Ramos (cell line): Measurements from ENCODE around the gene MAVS.
"Not testable (repeated sequence)": the region's sequence is repeated elsewhere in the genome, so short reads cannot be mapped to it uniquely, and the experiment has no call there.

Experiments used
- in situ Hi-C: fragments of 300-500 bp; cut with MboI; formaldehyde crosslinking; loops from one replicate; pipeline ENCODE4 v1.14.3; 2022; ENCODE audit warnings: low sequenced_read_pairs; ENCODE audit not compliant: unreplicated experiment

MAVS gene

DNA sequence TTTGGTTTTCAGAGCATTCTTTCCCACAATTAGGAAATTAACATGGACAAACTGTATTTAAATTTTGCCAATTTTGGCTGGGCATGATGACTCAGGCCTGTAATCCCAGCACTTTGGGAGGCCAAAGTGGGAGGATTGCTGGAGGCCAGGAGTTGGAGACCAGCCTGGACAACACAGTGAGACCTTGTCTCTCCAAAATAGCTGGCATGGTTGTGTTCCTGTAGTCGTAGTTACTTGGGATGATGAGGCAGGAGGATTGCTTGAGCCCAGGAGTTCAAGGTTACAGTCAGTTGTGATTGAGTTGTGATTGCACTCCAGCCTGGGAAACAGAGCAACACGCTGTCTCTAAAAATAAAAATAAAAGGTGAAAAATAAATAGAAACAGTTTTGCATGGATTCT is 57.6 kb downstream of the MAVS start:
- in situ Hi-C loops = no loop called here

- in situ Hi-C loops = no loop called here
Measured at GRCh38 chr20:3904857-3905256, 58.2 kb downstream of the MAVS start.

DNA sequence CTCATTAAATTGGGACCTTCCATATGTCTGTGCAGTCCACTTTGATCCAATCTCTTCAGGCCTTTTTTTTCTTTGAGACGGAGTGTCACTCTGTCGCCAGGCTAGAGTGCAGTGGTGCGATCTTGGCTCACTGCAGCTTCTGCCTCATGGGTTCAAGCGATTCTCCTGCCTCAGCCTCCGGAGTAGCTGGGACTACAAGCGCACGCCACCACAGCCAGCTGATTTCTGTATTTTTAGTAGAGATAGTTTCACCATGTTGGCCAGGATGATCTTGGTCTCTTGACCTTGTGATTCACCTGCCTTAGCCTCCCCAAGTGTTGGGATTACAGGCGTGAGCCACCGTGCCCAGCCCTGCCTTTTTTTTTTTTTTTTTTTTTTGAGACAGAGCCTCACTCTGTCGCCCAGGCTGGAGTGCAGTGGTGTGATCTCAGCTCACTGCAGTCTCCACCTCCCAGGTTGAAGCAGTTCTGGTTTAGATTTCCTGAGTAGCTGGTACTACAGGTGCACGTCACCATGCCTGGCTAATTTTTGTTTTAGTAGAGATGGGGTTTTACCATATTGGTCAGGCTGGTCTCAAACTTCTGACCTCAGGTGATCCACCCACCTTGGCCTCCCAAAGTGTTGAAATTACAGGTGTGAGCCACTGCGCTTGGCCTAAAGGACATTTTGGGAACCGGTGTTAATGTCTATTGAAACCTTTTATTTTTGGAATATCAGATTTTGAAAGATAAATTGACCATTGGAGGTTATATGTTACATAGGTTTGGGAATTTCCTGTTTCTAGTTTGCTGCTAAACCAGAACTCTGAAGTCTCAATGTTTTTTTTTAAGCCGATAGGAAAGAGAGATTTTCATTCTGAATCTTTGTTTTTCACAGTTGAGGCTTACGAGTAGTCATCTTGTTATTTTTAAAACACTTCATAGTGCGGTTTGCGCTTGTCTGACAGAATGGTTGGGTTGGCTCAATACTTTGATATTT is 60.4 kb downstream of the MAVS start:
- in situ Hi-C loops = not testable (repeated sequence)

DNA sequence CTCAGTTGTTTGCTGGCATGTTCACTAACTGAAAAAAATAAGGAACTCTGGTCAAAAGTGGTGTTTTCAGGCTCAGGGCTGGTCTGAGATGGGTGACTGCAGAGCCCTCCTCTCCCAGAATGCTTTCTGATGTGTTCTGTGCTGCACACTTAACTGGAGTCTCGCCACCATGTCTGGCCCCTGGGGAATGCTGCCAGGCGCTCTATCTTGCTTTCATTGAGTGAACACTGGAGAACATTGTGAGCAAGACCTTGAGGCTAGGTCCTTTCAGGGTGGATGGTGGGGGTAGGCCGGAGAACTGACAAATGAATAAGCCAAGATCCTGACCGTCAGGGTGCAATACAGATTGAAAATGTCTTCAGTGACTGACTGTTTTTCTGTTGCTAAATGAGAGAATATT is 62.0 kb downstream of the MAVS start:
- in situ Hi-C loops = no loop called here

GRCh38 chr20:3909952-3910366 is 63.3 kb downstream of the MAVS start:
- in situ Hi-C loops = no loop called here

DNA sequence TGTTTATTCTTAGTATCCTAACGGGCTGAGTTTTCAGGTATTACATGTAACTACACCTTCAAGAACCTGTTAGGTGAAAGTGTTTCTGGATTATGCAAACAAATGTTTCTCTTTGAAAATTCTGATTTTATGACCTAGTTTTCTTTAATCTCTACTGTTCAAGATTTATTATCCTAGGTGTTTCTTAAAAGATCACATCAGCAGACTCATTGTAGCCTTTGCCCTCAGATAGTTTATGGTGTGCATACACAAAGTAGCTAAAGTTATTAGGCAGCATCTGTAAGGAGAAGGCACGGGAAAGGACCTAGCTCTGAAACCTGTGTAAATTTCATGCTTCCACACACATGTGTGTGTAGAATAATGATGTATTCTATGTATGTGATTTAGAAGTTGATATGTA is 64.2 kb downstream of the MAVS start:
- in situ Hi-C loops = no loop called here

DNA sequence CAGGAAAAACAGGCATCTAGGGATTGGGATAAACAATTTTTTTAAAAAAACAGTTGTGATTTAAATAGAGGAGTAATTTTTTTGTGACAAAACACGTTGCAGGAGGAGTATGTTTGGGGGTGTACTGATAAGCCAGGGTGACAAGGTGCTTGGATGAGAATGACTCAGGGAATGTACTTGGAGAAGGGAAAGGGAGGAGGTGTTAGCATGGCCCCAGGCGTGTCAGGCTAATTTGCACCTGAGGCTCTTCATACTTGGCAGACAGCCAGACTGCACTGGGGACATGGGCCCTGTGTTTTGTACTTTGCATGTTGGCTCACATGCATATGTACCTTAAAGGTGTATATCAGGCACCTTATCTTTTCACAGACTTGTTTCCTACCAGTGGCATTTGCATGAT is 65.3 kb downstream of the MAVS start:
- in situ Hi-C loops = no loop called here

- in situ Hi-C loops = no loop called here
Measured at GRCh38 chr20:3914446-3914845, 67.8 kb downstream of the MAVS start.

DNA sequence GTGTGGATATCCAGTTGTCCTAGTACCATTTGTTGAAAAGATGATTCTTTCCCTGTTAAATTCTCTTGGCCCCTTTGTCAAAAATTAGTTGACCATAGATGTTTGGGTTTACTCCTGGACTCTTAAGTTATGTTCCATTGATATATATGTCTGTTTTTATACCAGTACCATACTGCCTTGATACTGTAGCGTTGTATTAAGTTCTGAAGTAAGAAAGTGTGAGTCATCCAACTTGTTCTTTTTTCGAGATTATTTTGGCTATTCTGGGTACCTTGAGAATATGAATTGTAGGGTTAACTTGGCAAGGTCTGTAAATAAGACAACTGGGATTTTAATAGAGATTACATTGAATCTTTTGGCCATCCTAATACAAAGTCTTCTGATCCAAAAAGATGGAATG is 69.1 kb downstream of the MAVS start:
- in situ Hi-C loops = no loop called here

DNA sequence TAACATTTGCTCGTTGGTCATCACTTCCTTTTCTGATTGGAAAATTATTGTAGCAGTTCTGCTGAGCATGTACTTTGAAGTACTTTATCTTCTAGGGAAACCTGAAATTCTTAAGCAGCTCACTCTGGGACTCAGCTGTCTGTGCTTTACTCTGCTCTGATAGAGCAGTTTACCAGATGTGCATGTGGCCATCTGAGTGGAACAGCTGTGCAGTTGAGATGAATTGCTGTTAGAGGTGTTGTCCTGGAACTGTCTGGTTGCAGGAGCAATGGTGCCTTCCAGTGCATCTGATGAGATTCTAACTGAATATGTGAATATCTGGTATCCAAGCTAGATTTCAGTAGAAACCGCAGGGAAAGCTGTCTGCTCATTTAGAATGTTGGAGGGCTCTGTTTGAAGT is 69.7 kb downstream of the MAVS start:
- in situ Hi-C loops = no loop called here

GRCh38 chr20:3919352-3919751 is 72.7 kb downstream of the MAVS start:
- in situ Hi-C loops = no loop called here

- in situ Hi-C loops = no loop called here
Measured at GRCh38 chr20:3922223-3922982, 75.8 kb downstream of the MAVS start.

DNA sequence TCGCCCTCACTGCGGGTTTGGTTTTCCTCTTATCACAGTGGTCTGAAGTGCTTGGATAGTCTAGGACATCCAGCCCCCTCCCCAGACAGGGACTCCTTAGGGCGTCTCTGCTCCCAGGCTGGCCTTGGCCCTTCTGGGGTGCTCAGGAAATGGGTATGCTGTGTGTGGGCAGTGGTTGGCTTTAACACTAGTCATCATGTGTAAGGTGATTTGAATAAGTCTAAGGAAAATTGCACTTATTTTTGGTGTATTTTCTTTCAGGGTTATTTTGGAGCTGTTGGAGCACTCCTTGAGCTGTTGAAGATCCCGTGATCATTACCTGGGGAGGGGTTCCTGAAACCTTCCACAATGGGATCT is 76.3 kb downstream of the MAVS start:
- in situ Hi-C loops = no loop called here

DNA sequence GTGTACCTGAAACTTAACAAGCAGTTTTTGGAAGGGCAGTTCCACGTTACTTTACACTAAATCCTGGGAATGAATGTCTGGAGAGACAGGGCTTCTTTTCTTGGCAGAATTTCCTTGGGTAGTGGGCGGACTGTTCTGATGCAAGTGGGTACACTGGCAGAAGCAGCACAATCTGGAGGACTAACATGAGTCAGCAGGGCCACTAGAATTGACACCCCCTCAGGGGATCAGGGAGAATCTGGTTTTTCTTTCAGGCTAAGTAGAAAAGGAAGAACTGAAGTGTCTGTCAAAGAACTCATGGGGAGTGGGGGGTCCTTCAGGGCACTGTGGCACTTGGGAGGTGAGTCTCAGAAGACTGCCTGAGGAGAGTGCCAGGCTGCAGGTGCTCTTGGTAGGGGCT is 77.2 kb downstream of the MAVS start:
- in situ Hi-C loops = no loop called here

- in situ Hi-C loops = no loop called here
Measured at GRCh38 chr20:3924304-3925112, 77.9 kb downstream of the MAVS start.

DNA sequence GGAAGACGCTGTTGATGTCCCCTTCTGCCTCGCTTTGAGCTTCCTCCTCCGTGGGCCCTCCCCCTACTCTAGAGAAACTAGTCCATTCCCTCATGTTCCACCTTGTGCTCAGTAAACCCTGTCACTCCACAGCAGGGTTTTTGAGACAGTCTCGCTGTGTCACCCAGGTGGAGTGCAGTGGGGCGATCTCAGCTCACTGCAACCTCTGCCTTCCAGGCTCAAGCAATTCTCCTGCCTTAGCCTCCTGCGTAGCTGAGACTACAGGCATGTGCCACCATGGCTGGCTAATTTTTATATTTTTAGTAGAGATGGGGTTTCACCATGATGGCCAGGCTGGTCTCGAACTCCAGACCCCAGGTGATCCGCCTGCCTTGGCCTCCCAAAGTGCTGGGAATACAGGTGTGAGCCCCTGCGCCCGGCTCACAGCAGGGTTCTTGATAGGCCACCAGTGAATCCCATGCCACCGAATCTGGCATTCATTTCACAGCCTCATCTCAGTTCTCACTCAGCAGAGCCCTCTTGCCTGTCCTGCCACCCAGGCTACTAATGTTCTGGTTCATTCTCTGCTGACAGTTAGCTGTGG is 78.6 kb downstream of the MAVS start:
- in situ Hi-C loops = no loop called here
